Measurements from ENCODE around the gene SSH3. TPM values are rescaled to one million over a fixed set of nuclear protein-coding genes. Genes with fewer than 3 reads are reported as not detected.
A peak's percentile ranks its signal among the peaks of the same experiment; 100 is the strongest.

Gene SSH3
- total and polyA plus RNA-seq, 4 donors = 4.8 to 10.4 (median 8.1) TPM

DNA sequence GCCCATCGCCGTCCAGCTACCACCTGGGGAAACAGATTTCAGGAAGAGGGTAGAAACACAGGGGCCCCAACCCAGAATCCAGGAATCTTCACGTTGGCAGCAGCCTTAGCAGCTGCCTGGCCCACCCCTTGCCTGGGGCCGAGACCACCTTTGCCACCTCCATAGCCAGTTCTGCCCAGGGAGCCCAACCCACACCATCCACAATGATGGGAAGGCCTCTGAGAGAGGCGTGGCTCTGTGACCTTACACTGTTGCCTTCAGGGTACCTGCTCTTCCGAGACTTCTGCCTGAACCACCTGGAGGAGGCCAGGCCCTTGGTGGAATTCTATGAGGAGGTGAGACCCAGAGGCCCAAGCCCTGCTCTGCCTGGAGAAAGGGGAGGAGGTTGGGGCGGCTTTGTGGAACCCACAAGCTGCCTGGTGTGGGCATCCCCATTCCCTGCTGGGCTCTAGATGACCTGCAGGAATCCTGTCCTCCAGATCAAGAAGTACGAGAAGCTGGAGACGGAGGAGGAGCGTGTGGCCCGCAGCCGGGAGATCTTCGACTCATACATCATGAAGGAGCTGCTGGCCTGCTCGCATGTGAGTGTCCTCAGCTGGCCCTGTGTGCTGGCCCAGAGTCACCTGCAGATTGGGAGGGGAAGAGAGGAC is 24.3 kb upstream of the SSH3 start (continued):
- TF ChIP-seq, protein P1, sequence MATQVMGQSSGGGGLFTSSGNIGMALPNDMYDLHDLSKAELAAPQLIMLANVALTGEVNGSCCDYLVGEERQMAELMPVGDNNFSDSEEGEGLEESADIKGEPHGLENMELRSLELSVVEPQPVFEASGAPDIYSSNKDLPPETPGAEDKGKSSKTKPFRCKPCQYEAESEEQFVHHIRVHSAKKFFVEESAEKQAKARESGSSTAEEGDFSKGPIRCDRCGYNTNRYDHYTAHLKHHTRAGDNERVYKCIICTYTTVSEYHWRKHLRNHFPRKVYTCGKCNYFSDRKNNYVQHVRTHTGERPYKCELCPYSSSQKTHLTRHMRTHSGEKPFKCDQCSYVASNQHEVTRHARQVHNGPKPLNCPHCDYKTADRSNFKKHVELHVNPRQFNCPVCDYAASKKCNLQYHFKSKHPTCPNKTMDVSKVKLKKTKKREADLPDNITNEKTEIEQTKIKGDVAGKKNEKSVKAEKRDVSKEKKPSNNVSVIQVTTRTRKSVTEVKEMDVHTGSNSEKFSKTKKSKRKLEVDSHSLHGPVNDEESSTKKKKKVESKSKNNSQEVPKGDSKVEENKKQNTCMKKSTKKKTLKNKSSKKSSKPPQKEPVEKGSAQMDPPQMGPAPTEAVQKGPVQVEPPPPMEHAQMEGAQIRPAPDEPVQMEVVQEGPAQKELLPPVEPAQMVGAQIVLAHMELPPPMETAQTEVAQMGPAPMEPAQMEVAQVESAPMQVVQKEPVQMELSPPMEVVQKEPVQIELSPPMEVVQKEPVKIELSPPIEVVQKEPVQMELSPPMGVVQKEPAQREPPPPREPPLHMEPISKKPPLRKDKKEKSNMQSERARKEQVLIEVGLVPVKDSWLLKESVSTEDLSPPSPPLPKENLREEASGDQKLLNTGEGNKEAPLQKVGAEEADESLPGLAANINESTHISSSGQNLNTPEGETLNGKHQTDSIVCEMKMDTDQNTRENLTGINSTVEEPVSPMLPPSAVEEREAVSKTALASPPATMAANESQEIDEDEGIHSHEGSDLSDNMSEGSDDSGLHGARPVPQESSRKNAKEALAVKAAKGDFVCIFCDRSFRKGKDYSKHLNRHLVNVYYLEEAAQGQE (IDR thresholded peaks at IDR 0.05) = no peak
- no peak for TF ChIP-seq FOXA1 (IDR thresholded peaks at IDR 0.05)
- TF ChIP-seq HNF4G (IDR thresholded peaks at IDR 0.05) = no peak

DNA sequence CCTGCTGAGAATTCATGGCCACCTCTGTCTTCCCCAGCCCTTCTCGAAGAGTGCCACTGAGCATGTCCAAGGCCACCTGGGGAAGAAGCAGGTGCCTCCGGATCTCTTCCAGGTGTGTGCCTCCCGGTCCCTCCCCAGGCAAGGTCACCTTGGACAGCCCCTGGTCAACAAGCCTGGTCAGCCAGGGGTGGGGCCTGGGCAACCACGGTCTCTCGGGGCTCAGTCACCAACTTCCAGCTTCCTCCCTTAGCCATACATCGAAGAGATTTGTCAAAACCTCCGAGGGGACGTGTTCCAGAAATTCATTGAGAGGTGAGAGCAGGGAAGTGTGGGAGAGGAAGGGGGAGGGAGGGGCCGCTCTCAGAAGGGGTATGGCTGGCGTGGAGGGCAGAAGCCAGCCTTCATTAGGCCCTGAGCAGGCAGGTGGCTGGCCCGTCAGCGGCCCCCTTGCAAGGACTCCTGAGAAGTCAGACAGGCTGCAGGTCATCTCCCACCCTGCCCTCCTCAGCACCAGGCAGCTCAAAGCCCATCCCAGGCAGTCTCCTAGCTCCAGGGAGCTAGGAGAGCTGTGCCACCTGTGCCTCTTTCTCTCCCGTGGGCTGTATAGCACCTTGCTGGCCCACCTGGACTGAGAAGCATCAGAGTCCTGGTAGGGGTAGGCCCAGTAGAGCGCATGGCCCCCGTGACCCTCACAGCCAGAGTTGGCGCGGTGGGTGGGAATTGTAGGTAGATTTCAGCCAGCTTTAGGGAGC is 23.6 kb upstream of the SSH3 start:
- Histone ChIP-seq H3K36me3 (ENCODE audit: control insufficient read depth in 4 of 4, insufficient read depth in 3 of 4, low read depth in 1 of 4, low read length in 3 of 4) (peaks cover 21 to 46% (median 29%) of the 10 kb centered on the region in 4 donors), H3K27ac (ENCODE audit: low read depth in 1 of 2, low read length in 2 of 2) (peak overlapping the region in 1 of 2 donors; percentile 21), H3K4me3 (ENCODE audit: low read depth in 1 of 3, low read length in 3 of 3) (no peak overlapping the region), H3K9me3 (ENCODE audit: control insufficient read depth in 4 of 4, low read length in 3 of 4) (no peaks in the 10 kb centered on the region), H3K4me1 (ENCODE audit: control insufficient read depth in 4 of 4, insufficient read depth in 4 of 4, low read length in 3 of 4) (peaks cover 2 to 29% (median 10%) of the 10 kb centered on the region in 4 donors), H3K9ac (ENCODE audit: low read depth in 1 of 2, low read length in 2 of 2) (no peak overlapping the region), H3K27me3 (ENCODE audit: control insufficient read depth in 4 of 4, insufficient read depth in 4 of 4, low read length in 3 of 4) (no peaks in the 10 kb centered on the region)
- WGBS = 89% methylated on average over 17 of the region's 17 CpGs
- TF ChIP-seq JUND (IDR thresholded peaks at IDR 0.05) = no peak
- no peak for TF ChIP-seq TAF1 (conservative IDR thresholded peaks at IDR 0.05)
- no peak for TF ChIP-seq HNF4G (IDR thresholded peaks at IDR 0.05)
- no peak for TF ChIP-seq HNF4A (conservative IDR thresholded peaks at IDR 0.05)
- TF ChIP-seq, protein P2, sequence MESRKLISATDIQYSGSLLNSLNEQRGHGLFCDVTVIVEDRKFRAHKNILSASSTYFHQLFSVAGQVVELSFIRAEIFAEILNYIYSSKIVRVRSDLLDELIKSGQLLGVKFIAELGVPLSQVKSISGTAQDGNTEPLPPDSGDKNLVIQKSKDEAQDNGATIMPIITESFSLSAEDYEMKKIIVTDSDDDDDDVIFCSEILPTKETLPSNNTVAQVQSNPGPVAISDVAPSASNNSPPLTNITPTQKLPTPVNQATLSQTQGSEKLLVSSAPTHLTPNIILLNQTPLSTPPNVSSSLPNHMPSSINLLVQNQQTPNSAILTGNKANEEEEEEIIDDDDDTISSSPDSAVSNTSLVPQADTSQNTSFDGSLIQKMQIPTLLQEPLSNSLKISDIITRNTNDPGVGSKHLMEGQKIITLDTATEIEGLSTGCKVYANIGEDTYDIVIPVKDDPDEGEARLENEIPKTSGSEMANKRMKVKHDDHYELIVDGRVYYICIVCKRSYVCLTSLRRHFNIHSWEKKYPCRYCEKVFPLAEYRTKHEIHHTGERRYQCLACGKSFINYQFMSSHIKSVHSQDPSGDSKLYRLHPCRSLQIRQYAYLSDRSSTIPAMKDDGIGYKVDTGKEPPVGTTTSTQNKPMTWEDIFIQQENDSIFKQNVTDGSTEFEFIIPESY (IDR thresholded peaks at IDR 0.05) = no peak
- no peak for TF ChIP-seq YY1 (IDR thresholded peaks at IDR 0.05)
- no peak for TF ChIP-seq EGR1 (IDR thresholded peaks at IDR 0.05; ENCODE audit: low read depth in 2 of 2)
- TF ChIP-seq, protein P3, sequence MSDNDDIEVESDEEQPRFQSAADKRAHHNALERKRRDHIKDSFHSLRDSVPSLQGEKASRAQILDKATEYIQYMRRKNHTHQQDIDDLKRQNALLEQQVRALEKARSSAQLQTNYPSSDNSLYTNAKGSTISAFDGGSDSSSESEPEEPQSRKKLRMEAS (IDR thresholded peaks at IDR 0.05) = no peak
- no peak for TF ChIP-seq FOXA1 (IDR thresholded peaks at IDR 0.05)
- TF ChIP-seq, protein P1 (IDR thresholded peaks at IDR 0.05) = no peak
- no peak for TF ChIP-seq FOXA2 (IDR thresholded peaks at IDR 0.05)
- no peak for TF ChIP-seq RAD21 (IDR thresholded peaks at IDR 0.05)
- no peak for TF ChIP-seq SP1 (IDR thresholded peaks at IDR 0.05)
- TF ChIP-seq GABPA (IDR thresholded peaks at IDR 0.05 in 1 of 2, conservative IDR thresholded peaks at IDR 0.05 in 1 of 2) = no peak
- no peak for DNase-seq (ENCODE audit: low spot score)

Data from liver (tissue), 9 donors.